GM12878 (cell line): ENCODE measurements around the gene BNIP5. TPM values are rescaled to one million over a fixed set of nuclear protein-coding genes. Genes with fewer than 3 reads are reported as not detected.

Source experiments
- ATAC-seq: fragments of 200-7000 bp; cut with Tn5 transposase; 3 replicates; pipeline ENCODE4 v1.9.1; 2020; ENCODE audit warnings: mild to moderate bottlenecking, moderate library complexity
- BruUV-seq: library from RNA; stranded (reverse); fragments of 400-500 nt; replicated peaks from 2 replicates; lab custom pipeline; 2021; lab: Mats Ljungman, UMichigan
- CTCF ChIA-PET: fragments of 300-600 bp; sonication (Branson Sonifier 250); formaldehyde crosslinking; extraction: SDS; loops from one replicate; lab custom pipeline; 2021; ENCODE audit warnings: inconsistent platforms; lab: Yijun Ruan, JAX
- POLR2A ChIA-PET: fragments of 350-600 bp; formaldehyde crosslinking; extraction: SDS; loops from one replicate; lab custom pipeline; 2021; ENCODE audit warnings: inconsistent platforms; lab: Charles Lee
- RAD21 ChIA-PET: fragments of 300-600 bp; sonication (Branson Sonifier 250); formaldehyde crosslinking; loops from one replicate; lab custom pipeline; 2023; ENCODE audit warnings: antibody characterized with exemption; ENCODE audit not compliant: unreplicated experiment; lab: Charles Lee
- SMC1A ChIA-PET: fragments of 300-600 bp; sonication (Branson Sonifier 250); formaldehyde crosslinking; loops from one replicate; lab custom pipeline; 2023; ENCODE audit not compliant: unreplicated experiment, uncharacterized antibody; lab: Charles Lee
- DNase-seq: peaks from one replicate; pipeline ENCODE4 v3.0.0-alpha.2; 2011; ENCODE audit warnings: low read depth, low spot score
- FAIRE-seq: peaks from 3 replicates; lab custom pipeline; 2011; peaks lifted over from hg19 to GRCh38; lab: Jason Lieb, UNC
- H2AFZ ChIP-seq: 2 replicates; pipeline ENCODE4 v1.6.0; 2011; ENCODE audit warnings: low read depth, low read length, control low read depth; ENCODE audit not compliant: control insufficient read depth
- H3K27ac ChIP-seq: 2 replicates; pipeline ENCODE4 v1.5.1; 2011; ENCODE audit warnings: control low read depth; ENCODE audit not compliant: control insufficient read depth, insufficient read depth
- H3K27me3 ChIP-seq, 2 experiments: replicated peaks in 1 of 2; 2 replicates each; pipeline versions ENCODE4 v1.6.0 to v1.6.1; 2011; ENCODE audit warnings: low read length in 1 of 2; ENCODE audit not compliant: control insufficient read depth in 2 of 2, insufficient read depth in 2 of 2
- H3K36me3 ChIP-seq, 2 experiments: 2 replicates each; pipeline ENCODE4 v1.5.1; 2011; ENCODE audit warnings: low read length in 1 of 2; ENCODE audit not compliant: control insufficient read depth in 2 of 2, insufficient read depth in 2 of 2
- H3K4me1 ChIP-seq: 2 replicates; pipeline ENCODE4 v1.6.1; 2011; ENCODE audit warnings: mild to moderate bottlenecking, low read length, moderate library complexity, mixed read lengths; ENCODE audit not compliant: control insufficient read depth, insufficient read depth
- H3K4me2 ChIP-seq: 2 replicates; pipeline ENCODE4 v1.6.0; 2011; ENCODE audit warnings: control low read depth; ENCODE audit not compliant: control insufficient read depth, insufficient read depth
- H3K4me3 ChIP-seq: fragments of 200-600 bp; sonication (generic); 2 replicates; pipeline ENCODE4 v1.5.1; 2016
- H3K79me2 ChIP-seq: 2 replicates; pipeline ENCODE4 v1.6.0; 2011; ENCODE audit warnings: low read length; ENCODE audit not compliant: control insufficient read depth, insufficient read depth
- H3K9ac ChIP-seq: 2 replicates; pipeline ENCODE4 v1.8.0; 2011; ENCODE audit warnings: low read length, control low read depth, mixed read lengths; ENCODE audit not compliant: control insufficient read depth, insufficient read depth
- H3K9me3 ChIP-seq: replicated peaks from 3 replicates; pipeline ENCODE4 v1.5.1; 2011; ENCODE audit warnings: mild to moderate bottlenecking, low read length; ENCODE audit not compliant: control insufficient read depth, insufficient read depth
- H4K20me1 ChIP-seq: 2 replicates; pipeline ENCODE4 v1.6.0; 2011; ENCODE audit not compliant: control insufficient read depth, insufficient read depth
- BHLHE40 ChIP-seq, 2 experiments: fragments of 450-650 bp in 1 of 2; IDR thresholded peaks; 2 replicates each; pipeline ENCODE4 v1.6.1; 2011 to 2017; ENCODE audit warnings: low read depth in 2 of 2, borderline replicate concordance in 1 of 2, improper control_type of control experiment in 1 of 2, low read length in 1 of 2, mild to moderate bottlenecking in 1 of 2
- CHD1 ChIP-seq: IDR thresholded peaks from 2 replicates; pipeline ENCODE4 v1.6.1; 2012; ENCODE audit warnings: low read depth, low read length, improper control_type of control experiment
- CTCF ChIP-seq, 3 experiments: IDR thresholded peaks in 2 of 3; conservative IDR thresholded peaks in 1 of 3; 2 replicates each; pipeline ENCODE4 v1.5.1; 2011; ENCODE audit warnings: low read depth in 3 of 3, low read length in 3 of 3, mild to moderate bottlenecking in 3 of 3, control low read depth in 2 of 3, moderate library complexity in 2 of 3, inconsistent platforms in 1 of 3, mixed read lengths in 1 of 3; ENCODE audit not compliant: control insufficient read depth in 2 of 3, insufficient read depth in 1 of 3; ENCODE audit errors: extremely low read depth in 1 of 3
- IKZF1 ChIP-seq: fragments of 450-650 bp; conservative IDR thresholded peaks from 2 replicates; pipeline ENCODE4 v1.6.1; 2017; ENCODE audit warnings: antibody characterized with exemption, mild to moderate bottlenecking
- RAD51 ChIP-seq: fragments of 450-650 bp; IDR thresholded peaks from 2 replicates; pipeline ENCODE4 v1.6.1; 2016; ENCODE audit warnings: moderate library complexity, mild to moderate bottlenecking, inconsistent platforms
- SRF ChIP-seq, 2 experiments: IDR thresholded peaks; 2 replicates each; pipeline ENCODE4 v1.6.1; 2011; ENCODE audit warnings: low read depth in 2 of 2, low read length in 2 of 2, mild to moderate bottlenecking in 1 of 2, moderate library complexity in 1 of 2
- USF1 ChIP-seq: IDR thresholded peaks from 2 replicates; pipeline ENCODE4 v1.6.1; 2011; ENCODE audit warnings: borderline replicate concordance, low read depth, mild to moderate bottlenecking, moderate library complexity, mixed read lengths, low read length; ENCODE audit not compliant: insufficient read depth; ENCODE audit errors: extremely low read length
- YY1 ChIP-seq: IDR thresholded peaks from 2 replicates; pipeline ENCODE4 v1.6.1; 2011; ENCODE audit warnings: low read depth, mild to moderate bottlenecking, low read length
- WGBS: methylation state at CpG from one replicate; pipeline ENCODE4 v1.1.6; 2016; ENCODE audit warnings: low lambda C conversion rate; ENCODE audit not compliant: insufficient replicate concordance, insufficient coverage; ENCODE audit errors: missing lambda C conversion rate; 5-methylcytosine and 5-hydroxymethylcytosine counted together
- in situ Hi-C: fragments of 300-500 bp; cut with MboI; formaldehyde crosslinking; loops from 9 replicates; pipeline ENCODE4 v1.14.3; 2018; ENCODE audit warnings: mixed read lengths
- intact Hi-C: fragments of 100-400 bp; cut with micrococcal nuclease; formaldehyde crosslinking; loops from one replicate; pipeline ENCODE4 v1.14.2; 2022; ENCODE audit not compliant: unreplicated experiment
- polyA plus RNA-seq, 11 experiments: library from polyadenylated mRNA; depleted of rRNA in 4 of 11; unstranded in 6 of 11; stranded (reverse) in 5 of 11; fragments of >200 nt; fragmentation: Nextera tagmentation in 4 of 11; fragmentation: Illumina TruSeq in 1 of 11; extraction: Ambion mirVana in 4 of 11; extraction: Trizol in 1 of 11; gene quantifications; 1 replicate in 1 of 11; 2 replicates in 10 of 11; pipeline versions ENCODE4 v1.2.1 to v1.2.3, GENCODE V29; 2011 to 2016; ENCODE audit warnings: inconsistent platforms in 2 of 11, missing spikeins in 2 of 11, low read depth in 1 of 11
- total RNA-seq, 4 experiments: library from RNA; depleted of rRNA in 3 of 4; stranded (reverse); fragments of >200 nt in 3 of 4; fragmentation: Illumina TruSeq in 1 of 4; extraction: Trizol in 1 of 4; gene quantifications; 2 replicates each; pipeline versions ENCODE4 v1.2.1 to v1.2.3, GENCODE V29; 2013 to 2021

BNIP5 gene
- total and polyA plus RNA-seq, 10 of the 15 experiments (the other 5 are each of a cell fraction or from before 2014, with no cell fraction given): 0.02 to 0.68 (median 0.05) TPM; not detected in 2

GRCh38 chr6:36349240-36349639, 12.6 kb upstream of the BNIP5 start:
- DNase-seq (no peak), FAIRE-seq (no peak), ATAC-seq (peak; percentile 20; the same call in 1 of the 3 replicates)
- intact Hi-C loops: no loop called here
- no peaks in the 10 kb centered on the region for H3K27me3 ChIP-seq
- WGBS: 52% methylated on average over 6 of the region's 6 CpGs
- ChIA-PET RAD21 (interaction anchor here (1.3 to 3.0 kb wide), 2 partner anchors 9 to 13 kb away, joined by 5 to 19 read pairs; partner anchors contain the start of gene BNIP5), SMC1A (interaction anchor here (1.0 to 4.7 kb wide), 3 partner anchors 9 to 47 kb away, joined by 3 to 33 read pairs (median 3); partner anchors contain the start of gene BNIP5), CTCF (interaction anchor here (2.4 to 19.9 kb wide), 3 partner anchors 7 to 47 kb away, joined by 9 to 483 read pairs (median 483); partner anchors contain the start of gene BNIP5), POLR2A (interaction anchor here (1.3 to 1.7 kb wide), 3 partner anchors 8 to 12 kb away, joined by 4 to 6 read pairs (median 4); partner anchors contain the start of gene BNIP5)
- H3K27ac ChIP-seq: no peak overlapping the region
- no peak overlapping the region for H2AFZ ChIP-seq
- H3K36me3 ChIP-seq: no peaks in the 10 kb centered on the region
- no peak overlapping the region for H3K9ac ChIP-seq
- TF ChIP-seq BHLHE40 (IDR thresholded peaks at IDR 0.05; ENCODE audit: borderline replicate concordance in 1 of 2, low read depth in 2 of 2, low read length in 1 of 2): peak in 1 of 2 experiments; percentile 43; a peak in 1 of 4 replicates
- TF ChIP-seq CHD1: no peak
- peak; percentile 44 for TF ChIP-seq USF1
- 0 out of 2 replicates have a peak, but pooled peaks have one; percentile 15 for TF ChIP-seq IKZF1
- no peak for TF ChIP-seq SRF (IDR thresholded peaks at IDR 0.05; ENCODE audit: low read depth in 2 of 2, low read length in 2 of 2)
- no peak for TF ChIP-seq YY1
- TF ChIP-seq CTCF (IDR thresholded peaks at IDR 0.05 in 2 of 3, conservative IDR thresholded peaks at IDR 0.05 in 1 of 3; ENCODE audit: control insufficient read depth in 2 of 3, extremely low read depth in 1 of 3, insufficient read depth in 1 of 3, low read depth in 3 of 3, low read length in 3 of 3): no peak
- TF ChIP-seq RAD51: peak; percentile 81
- H3K4me3 ChIP-seq: no peak overlapping the region
- BruUV-seq: no TSS peak
- H4K20me1 ChIP-seq: no peaks in the 10 kb centered on the region
- no peaks in the 10 kb centered on the region for H3K4me1 ChIP-seq
- H3K9me3 ChIP-seq: no peaks in the 10 kb centered on the region
- in situ Hi-C loops: no loop called here
- no peaks in the 10 kb centered on the region for H3K79me2 ChIP-seq
- no peak overlapping the region for H3K4me2 ChIP-seq
